ENCODE results near the gene SMKR1.
A peak's percentile ranks its signal among the peaks of the same experiment; 100 is the strongest.

Gene SMKR1

GRCh38 chr7:129489491-129489890, 12.8 kb upstream of the SMKR1 start:
- no peak for DNase-seq

GRCh38 chr7:129492391-129492790, 9.9 kb upstream of the SMKR1 start:
- no peak for DNase-seq

GRCh38 chr7:129493555-129493954, 8.8 kb upstream of the SMKR1 start:
- DNase-seq = peak; percentile 13

GRCh38 chr7:129494041-129494440, 8.3 kb upstream of the SMKR1 start:
- DNase-seq = no peak

- no peak for DNase-seq
Observed at GRCh38 chr7:129495987-129496386, 6.3 kb upstream of the SMKR1 start.

- DNase-seq = no peak
Observed at GRCh38 chr7:129496653-129497052, 5.7 kb upstream of the SMKR1 start.

- DNase-seq = no peak
Observed at GRCh38 chr7:129497156-129497555, 5.2 kb upstream of the SMKR1 start.

- no peak for DNase-seq
Observed at GRCh38 chr7:129498021-129498420, 4.3 kb upstream of the SMKR1 start.

- no peak for DNase-seq
Observed at GRCh38 chr7:129499999-129500398, 2.3 kb upstream of the SMKR1 start.

- DNase-seq = peak; percentile 68
Observed at GRCh38 chr7:129502708-129503685, 666 bp downstream of the SMKR1 start.

- DNase-seq = no peak
Observed at GRCh38 chr7:129503725-129504124, 1.4 kb downstream of the SMKR1 start.

GRCh38 chr7:129512192-129512591, 9.9 kb downstream of the SMKR1 start:
- DNase-seq = no peak

GRCh38 chr7:129513546-129513945, 11.2 kb downstream of the SMKR1 start:
- DNase-seq = no peak

- peak; percentile 65 for DNase-seq
Observed at GRCh38 chr7:129514683-129515082, 12.4 kb downstream of the SMKR1 start.

- no peak for DNase-seq
Observed at GRCh38 chr7:129515381-129515780, 13.1 kb downstream of the SMKR1 start.

- DNase-seq = no peak
Observed at GRCh38 chr7:129517931-129518330, 15.6 kb downstream of the SMKR1 start.

- DNase-seq = no peak
Observed at GRCh38 chr7:129519464-129519863, 17.1 kb downstream of the SMKR1 start.

GRCh38 chr7:129522088-129522970, 20.0 kb downstream of the SMKR1 start:
- no peak for DNase-seq

- no peak for DNase-seq
Observed at GRCh38 chr7:129522971-129523340, 20.6 kb downstream of the SMKR1 start.

- peak; percentile 61 for DNase-seq
Observed at GRCh38 chr7:129523924-129524323, 21.6 kb downstream of the SMKR1 start.

GRCh38 chr7:129524405-129524804, 22.1 kb downstream of the SMKR1 start:
- DNase-seq = peak; percentile 53

- no peak for DNase-seq
Observed at GRCh38 chr7:129525225-129525862, 23.0 kb downstream of the SMKR1 start.

GRCh38 chr7:129529643-129530042, 27.3 kb downstream of the SMKR1 start:
- no peak for DNase-seq

Measured in NCI-H69 (cell line).